Loucy (cell line): ENCODE results near the gene SLC29A1.

Experiments
- CTCF ChIP-seq: fragments of 200-600 bp; sonication (generic); conservative IDR thresholded peaks from 2 replicates; pipeline ENCODE4 v1.5.1; 2014; ENCODE audit warnings: mild to moderate bottlenecking, antibody characterized with exemption, low read length
- EZH2phosphoT487 ChIP-seq: fragments of 200-600 bp; IDR thresholded peaks from 2 replicates; pipeline ENCODE4 v1.6.1; 2018; ENCODE audit warnings: antibody characterized with exemption, mild to moderate bottlenecking, moderate library complexity, borderline replicate concordance

- TF ChIP-seq CTCF = no peak
- TF ChIP-seq EZH2phosphoT487 = no peak
Observed at GRCh38 chr6:44258921-44259320, 35.5 kb downstream of the SLC29A1 start.
